NCI-H146 treated with DMSO at 0.1 percent for 48 hours (cell line): ENCODE results near the gene SEC31B.

ENCODE experiments used
- DNase-seq: peaks from one replicate; lab custom pipeline; 2025; ENCODE audit not compliant: unreplicated experiment; lab: John Stamatoyannopoulos, UW

Gene SEC31B, protein sequence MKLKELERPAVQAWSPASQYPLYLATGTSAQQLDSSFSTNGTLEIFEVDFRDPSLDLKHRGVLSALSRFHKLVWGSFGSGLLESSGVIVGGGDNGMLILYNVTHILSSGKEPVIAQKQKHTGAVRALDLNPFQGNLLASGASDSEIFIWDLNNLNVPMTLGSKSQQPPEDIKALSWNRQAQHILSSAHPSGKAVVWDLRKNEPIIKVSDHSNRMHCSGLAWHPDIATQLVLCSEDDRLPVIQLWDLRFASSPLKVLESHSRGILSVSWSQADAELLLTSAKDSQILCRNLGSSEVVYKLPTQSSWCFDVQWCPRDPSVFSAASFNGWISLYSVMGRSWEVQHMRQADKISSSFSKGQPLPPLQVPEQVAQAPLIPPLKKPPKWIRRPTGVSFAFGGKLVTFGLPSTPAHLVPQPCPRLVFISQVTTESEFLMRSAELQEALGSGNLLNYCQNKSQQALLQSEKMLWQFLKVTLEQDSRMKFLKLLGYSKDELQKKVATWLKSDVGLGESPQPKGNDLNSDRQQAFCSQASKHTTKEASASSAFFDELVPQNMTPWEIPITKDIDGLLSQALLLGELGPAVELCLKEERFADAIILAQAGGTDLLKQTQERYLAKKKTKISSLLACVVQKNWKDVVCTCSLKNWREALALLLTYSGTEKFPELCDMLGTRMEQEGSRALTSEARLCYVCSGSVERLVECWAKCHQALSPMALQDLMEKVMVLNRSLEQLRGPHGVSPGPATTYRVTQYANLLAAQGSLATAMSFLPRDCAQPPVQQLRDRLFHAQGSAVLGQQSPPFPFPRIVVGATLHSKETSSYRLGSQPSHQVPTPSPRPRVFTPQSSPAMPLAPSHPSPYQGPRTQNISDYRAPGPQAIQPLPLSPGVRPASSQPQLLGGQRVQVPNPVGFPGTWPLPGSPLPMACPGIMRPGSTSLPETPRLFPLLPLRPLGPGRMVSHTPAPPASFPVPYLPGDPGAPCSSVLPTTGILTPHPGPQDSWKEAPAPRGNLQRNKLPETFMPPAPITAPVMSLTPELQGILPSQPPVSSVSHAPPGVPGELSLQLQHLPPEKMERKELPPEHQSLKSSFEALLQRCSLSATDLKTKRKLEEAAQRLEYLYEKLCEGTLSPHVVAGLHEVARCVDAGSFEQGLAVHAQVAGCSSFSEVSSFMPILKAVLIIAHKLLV

DNA sequence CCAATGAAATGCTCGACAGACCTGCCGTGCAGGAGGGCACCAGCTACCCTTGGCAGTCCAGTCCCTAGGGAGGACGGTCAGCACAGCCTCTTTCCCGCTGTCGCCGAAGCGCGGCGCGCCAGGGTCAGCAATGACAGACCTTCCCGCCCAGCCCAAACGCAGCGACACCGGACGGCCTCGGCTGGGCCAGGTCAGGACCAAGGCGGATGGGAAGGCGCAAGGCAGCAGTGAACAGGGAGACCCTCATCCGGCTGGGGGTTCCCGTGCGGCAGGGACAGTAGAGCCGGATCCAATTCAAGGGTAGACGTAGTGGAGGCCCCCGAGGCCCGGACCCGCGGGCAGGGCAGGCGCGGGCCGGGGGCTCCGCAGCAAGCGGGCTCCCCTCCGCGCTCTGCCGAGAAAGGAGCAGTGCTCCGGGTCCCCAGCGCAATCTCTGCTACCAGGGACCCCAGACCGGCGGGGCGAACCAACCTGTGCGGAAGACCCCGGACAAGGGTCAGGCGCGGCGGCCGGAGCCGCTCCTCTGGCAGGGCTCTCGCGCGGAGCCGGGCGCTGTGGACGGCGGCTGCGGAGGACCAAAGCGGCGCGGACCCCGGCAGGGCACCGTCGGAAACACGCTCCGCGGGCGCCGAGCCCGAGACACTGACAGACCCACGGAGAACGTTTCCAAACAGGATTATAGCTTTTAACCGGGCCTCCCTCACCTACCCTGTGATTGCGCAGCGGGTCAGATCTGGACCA is at the start of gene SEC31B:
Gene SEC31B (minus strand): TSS at position 551 of the 741 bp plus-strand sequence. CDS start 2,909 bp downstream, outside the sequence.
- DNase-seq, result no peak

DNA sequence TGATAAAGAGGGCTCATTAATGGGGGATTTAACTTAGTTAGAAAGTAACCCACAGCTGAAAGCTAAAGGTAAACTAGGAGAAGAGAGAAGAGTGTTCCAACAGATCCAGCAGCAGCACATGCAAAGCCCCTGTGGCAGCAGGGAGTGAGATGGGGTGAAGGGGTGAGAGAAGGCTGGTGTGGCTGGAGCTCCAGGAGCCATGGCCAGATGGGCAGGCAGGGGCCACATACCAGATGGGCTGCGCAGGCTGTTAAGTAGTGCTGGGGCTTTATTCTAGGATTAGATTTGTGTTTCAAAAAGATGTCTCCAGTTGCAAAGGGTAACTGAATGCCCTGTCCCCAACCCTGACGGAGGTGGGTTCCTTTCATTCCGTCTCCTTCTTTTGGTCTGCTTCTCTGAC is 49.3 kb upstream of the SEC31B start:
- DNase-seq, result no peak

DNA sequence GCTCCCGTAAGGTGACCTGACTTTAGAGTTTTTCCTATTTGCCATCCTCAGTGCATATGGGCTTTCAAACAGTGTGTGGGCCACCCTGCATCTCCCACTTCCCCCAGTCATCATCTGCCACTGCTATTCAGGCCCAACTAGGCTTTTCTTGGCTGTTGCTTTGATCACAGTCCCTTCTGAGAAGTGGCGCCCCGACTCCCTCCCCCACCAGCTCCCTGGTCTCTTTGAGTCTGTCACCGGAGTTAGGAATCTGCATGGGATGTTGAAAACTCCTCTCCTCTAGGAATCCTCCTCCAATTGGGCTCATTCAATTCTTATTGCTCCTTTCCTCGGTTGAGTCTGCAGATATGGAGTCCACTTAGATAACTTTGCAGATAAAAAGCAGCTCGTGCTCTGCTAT is 48.2 kb upstream of the SEC31B start:
- DNase-seq, result no peak

DNA sequence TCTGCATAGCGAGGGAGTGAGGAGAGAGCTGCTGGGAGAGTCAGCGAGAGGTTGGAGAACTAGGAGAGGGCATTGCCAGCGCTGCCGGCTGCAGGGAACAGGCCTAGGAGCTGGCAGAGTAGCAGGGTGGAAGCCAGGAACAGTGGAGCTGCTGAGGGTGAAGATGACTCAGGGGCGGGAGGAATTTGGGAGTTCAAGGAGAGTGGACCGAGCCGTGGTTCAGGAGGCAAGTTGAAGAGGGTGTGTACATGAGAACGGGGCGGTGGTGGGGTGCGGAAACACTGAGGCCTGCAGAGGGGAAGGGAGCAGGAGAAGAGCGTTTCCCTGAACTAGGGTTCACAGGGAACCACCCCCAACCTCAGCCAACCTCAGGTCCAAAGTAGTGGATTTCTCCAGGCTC is 47.6 kb upstream of the SEC31B start:
- no peak for DNase-seq

DNA sequence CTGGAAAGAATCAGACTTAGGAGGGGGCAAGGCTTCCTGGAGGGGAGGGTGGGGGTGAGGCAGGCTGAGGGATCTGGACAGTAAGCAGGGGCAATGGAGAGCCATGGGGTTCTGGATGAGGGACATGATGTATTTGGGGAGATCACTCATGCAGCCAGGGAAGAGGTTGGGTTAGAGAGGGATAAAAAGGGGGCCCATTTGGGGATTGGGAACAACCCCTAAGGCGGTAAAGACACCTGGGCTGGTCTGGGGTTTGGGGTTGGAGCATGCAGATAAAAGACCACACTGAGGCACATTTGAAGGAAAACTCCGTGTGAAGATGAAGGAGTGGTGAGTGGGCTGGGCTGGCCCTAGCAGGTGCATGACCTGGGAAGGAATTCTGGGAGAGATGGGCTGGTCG is 46.9 kb upstream of the SEC31B start:
- no peak for DNase-seq

DNA sequence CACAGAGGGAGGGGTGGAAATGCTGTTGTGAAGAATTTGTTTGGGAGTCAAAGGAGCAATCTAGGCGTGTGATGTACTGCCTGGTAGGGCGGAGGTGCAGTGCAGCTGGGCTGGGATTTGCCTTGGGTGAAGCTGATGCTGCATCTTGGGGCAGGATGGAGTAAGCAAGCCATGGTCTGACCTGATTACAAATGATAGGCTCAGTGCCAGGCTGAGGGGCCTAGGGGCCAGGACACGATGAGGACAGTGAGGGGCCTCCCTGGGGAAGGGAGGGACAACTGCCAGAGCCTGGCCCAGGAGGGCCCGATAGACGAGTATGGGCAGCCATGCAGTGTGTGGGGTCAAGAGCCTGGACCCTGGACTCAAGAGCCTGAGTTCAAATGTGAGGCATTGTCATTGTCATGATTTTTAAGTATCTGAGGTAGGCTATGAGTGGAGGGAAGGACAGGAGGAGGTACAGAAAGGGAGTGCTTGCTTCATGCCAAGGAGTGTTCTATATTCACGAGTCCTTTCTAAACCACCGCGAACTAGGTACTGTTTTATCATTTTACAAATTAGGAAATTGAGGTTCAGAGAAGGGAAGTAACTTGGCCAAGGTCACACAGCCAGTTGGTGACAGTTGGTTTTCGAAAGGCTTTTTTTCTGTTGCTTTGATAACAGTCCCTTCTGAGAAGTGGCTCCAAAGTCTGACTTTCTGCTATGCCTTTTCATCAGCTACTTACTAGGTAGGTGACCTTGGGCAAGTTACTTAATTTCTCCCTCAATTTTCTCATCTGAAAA is 45.7 kb upstream of the SEC31B start:
- no peak for DNase-seq

DNA sequence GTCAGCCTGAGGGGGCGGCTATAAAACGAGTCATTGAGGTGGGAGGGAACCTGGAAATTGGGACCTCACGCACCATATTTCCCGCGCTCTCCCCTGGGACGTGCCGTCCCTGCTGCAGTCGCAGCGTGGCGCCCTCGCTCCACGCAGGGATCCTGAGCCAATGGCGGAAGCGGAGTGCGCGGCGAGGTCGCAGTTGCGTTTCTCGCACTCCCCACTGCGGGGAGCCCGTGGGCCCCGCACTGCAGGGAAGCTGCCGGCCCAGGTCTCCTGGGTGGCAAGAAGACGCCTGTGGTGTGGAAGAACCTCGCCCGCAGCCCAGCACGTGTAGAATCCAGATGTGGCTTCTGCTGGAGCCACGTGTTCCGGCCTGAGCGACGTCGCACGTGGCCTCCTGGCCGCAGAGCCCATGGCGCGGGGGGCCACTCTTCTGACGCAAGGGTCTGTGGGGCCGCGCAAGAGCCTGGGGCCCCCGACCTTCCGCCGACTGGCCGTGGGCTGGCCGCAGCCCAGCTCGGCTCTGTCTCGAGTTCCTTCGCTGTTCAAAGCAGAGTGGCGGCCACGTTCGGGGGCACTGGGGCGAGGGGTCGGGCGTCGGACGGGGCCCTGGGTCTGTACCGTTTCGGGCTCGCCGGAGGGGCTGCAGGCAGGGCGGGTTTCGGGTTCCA is 42.5 kb upstream of the SEC31B start:
- no peak for DNase-seq

DNA sequence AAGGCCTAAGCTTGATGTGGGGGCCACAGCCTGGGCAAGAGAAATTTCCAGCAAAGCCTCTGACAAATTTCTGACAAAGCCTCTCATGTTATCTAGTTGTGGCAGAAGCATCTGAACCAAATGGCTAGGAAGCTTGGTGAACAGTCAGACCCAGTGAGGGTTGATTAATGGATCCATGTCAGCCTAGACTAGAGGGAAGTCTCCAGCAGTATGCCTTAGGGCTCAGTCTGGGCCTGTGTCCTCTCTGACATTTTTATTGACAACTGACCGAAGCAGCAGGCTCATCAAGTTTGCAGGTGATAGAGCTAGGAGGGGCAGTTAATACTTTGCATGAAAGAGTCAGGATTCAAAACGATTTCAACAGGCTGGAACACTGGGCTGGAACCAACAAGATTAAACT is 41.3 kb upstream of the SEC31B start:
- no peak for DNase-seq

DNA sequence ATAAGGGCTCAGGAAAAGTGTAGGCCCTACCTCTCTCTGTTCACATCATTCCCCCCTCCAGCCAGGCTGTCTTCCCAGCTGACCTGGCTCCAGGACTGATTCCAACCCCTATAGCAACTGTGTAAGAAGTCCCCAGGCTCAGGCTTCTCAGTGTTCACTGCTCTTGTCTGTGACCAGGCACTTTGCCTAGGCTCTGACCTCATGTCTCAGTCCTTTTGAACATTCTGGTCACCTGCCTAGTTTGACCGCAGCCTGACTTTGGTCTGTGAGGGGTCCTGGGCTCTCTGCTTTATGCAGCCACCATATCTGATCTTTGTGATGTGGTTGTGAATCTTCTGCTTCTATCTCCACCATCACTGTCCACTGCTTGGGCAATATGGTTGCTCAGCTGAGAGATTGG is 40.6 kb upstream of the SEC31B start:
- no peak for DNase-seq

DNA sequence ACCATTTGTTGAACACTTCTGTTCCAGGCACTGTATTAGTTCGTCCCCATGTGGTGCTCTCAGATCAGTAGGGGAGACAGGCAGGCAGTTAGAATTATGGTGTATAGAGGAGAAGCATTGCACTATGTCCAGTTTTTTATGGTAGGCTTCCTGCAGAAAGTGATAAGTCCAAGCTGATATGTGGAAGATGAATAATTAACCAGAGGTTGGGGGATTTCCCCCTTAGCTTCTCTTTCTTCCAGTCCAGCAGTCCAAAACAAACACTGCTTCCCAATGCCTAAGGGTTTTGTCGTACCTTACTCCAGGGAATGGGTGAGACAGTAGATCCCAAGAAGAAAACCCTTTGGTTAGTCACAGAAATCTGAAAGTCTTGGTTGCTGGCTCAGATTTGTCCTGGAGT is 35.2 kb upstream of the SEC31B start:
- DNase-seq, result no peak

DNA sequence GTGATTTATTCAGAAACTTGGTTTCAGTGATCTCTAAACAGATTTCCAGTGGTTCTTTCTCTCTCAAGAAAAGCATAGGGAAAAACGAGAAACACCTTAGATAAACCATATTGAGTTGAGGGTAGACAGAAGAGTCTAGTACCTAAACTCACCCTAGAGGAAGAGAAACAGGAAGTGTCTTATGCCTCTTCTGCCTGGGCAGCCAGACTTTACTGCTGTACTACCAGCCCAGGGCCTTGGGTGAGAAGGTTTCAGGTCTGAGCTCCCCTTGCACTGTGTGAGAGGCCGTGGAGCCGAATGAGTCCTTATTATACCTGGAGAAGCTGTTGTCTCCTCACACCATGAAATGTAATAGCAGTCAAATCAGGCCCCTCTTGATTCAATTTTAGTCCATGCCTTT is 34.3 kb upstream of the SEC31B start:
- no peak for DNase-seq

DNA sequence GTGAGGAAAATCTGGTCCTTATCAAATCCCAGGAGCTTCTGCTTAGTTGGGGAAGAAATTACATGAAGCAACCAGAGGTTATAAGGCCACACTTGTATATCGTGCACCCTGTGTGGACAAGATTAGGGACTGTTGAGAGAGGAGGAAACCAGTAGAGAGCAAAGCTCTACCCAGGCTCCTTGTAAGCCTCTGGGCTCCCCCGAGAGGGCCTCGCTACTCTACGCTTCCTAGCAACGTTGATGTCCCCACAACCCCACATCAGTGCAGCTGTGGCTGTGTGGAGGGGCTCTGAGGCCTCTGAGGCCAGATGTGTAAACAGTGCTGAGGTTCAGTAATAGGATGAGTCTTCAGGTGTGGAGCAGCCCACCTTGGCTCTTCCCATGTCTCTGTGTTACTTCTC is 32.1 kb upstream of the SEC31B start:
- DNase-seq, result no peak

DNA sequence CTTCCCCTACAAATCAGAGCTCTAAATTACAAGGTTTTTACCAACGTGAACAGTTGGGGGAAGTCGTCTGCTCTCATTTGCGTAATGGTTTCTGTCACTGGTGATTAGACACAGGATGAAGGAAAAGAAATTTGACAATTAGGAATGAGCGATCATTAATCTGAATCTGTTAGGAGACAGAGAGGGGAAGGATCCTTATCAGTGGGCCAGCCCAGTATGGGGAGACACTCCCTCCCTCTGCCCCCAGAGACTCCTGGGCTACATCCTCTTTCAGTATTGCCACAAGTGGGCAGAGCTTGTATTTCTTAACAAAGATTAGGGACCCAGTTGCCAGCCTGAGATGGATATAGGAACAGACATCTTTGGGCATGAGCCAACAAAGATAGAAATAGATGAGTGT is 31.5 kb upstream of the SEC31B start:
- DNase-seq, result no peak

DNA sequence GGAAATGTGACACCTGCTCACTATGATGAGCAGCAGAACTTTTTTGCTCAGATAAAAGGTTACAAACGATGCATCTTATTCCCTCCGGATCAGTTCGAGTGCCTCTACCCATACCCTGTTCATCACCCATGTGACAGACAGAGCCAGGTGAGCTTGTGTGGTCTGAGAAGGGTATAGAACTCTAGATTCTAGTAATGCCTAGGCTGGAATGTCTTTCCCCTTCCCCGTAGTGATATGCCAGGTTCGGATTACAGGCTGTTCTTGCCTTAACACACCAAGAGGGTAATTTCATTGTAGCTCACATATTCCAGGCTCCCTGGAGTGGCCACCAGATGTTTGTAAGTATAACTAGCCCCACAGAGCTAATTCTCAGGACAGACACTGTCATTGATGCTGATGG is 25.3 kb upstream of the SEC31B start:
- DNase-seq, result no peak

DNA sequence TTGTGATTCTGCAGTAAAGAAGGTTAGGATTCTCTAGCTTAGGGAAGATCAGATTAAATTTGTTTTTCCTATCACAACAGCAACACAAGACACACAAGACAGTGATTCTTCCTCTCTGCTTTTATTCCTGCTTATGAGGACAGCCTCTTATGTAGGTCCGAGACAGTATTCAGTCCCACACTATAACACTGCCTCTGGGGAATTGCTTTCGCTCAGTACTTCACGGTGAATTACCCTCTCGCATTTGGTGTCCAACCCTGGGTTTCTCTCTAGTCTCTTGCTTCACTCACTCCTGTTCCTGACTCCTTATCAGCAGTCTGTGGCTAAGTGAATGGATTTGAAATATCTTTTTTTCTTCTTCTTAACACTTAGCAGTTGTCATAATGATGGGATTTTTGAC is 17.8 kb upstream of the SEC31B start:
- DNase-seq, result no peak

DNA sequence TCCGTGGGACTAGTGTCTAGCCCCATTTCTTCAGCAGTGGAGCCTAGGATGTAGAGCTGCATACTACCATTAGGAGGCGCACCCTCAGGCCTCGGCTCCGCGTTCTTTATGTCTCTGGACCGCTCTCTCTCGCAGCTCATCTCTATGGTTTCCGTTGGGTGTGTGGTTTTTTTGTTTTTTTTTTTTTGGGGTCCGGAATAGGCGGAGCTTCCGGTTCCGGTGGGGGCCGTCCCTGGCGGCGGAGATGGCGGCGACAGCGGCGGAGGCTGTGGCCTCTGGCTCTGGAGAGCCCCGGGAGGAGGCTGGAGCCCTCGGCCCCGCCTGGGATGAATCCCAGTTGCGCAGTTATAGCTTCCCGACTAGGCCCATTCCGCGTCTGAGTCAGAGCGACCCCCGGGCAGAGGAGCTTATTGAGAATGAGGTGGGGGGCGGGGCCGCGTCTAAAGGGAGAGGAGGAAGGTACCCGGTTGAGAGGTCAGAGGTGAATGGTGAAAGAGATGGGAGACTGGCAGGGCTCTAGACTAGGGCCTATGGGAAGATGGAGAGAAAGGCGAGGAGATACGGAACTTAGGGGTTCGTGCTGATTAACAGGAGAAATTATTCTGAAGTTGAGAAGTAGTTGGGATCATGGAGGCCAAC is 16.2 kb upstream of the SEC31B start, which contains the start of gene HIF1AN:
Gene HIF1AN (plus strand): TSS at position 229 of the 639 bp plus-strand sequence. CDS start 16 bp downstream, at position 245.
- peak; percentile 85 for DNase-seq

DNA sequence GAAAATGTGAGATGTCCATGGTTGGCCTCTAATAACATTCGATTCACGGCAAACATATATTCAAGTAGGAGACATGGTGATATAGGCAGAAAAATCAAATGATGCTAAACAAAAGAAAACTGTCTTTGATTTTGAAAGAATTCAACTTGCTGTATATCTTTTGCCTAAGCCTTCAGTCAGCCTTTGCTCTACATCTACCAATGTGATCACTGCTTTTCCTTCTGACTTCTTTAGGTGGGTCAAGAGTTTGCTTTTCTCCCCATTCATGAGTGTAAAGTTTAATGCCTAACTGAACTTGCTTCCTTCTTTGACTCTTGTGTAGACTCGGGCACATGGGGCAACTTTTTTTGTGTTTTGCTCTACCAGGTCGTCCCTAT is 15.7 kb upstream of the SEC31B start:
- no peak for DNase-seq

DNA sequence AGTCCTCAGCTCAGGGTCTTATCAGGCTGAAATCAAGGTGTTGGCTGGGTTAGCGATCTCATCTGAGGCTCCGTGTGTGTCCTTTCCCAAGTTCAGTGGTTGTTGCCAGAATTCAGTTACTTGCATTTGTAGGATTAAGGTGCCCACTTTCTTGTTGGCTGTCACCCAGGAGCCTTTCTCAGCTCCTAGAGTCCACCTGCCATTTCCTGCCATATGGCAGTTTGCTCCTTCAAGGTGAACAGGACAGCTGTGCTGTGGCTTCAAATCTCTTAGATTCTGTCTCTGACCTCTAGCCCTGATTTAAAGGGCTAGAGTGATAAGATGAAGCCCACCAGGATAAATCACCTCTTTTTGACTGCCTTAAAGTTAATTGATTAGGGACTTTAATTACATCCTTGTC is 15.1 kb upstream of the SEC31B start:
- DNase-seq, result no peak

DNA sequence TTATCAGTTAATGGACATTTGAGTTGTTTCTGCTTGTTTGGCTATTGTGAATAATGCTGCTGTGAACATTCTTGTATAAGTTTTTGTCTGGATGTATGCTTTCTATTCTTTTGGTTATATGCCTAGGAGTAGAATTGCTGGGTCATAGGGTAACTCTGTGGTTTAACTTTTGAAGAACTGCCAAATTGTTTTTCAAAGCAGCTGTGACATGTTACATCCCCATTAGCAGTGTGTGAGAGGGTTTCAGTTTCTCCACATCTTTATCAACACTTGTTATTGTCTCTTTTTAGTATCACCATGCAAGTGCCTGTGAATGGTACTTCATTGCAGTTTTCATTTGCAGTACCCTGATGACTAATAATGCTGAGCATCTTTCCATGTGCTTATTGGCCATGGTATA is 12.1 kb upstream of the SEC31B start:
- DNase-seq, result no peak
